GM18861 (cell line): Measurements from ENCODE around the gene C2orf49.
A peak's percentile ranks its signal among the peaks of the same experiment; 100 is the strongest.

Source experiments
- ATAC-seq: cut with Tn5 transposase; IDR thresholded peaks from one replicate; pipeline ENCODE4 v1.9.1; 2021; ENCODE audit not compliant: unreplicated experiment

Gene C2orf49

GRCh38 chr2:105361102-105361889 is 24.0 kb downstream of the C2orf49 start:
- ATAC-seq, result no peak

- no peak for ATAC-seq
Measured at GRCh38 chr2:105362862-105363591, 25.7 kb downstream of the C2orf49 start.

GRCh38 chr2:105364436-105365139 is 27.2 kb downstream of the C2orf49 start:
- ATAC-seq, result no peak

- no peak for ATAC-seq
Measured at GRCh38 chr2:105365206-105365605, 27.9 kb downstream of the C2orf49 start.

GRCh38 chr2:105368759-105369408 is 31.5 kb downstream of the C2orf49 start:
- no peak for ATAC-seq

GRCh38 chr2:105369777-105370690 is 32.7 kb downstream of the C2orf49 start:
- peak; percentile 75 for ATAC-seq

- no peak for ATAC-seq
Measured at GRCh38 chr2:105371156-105371555, 33.8 kb downstream of the C2orf49 start.

GRCh38 chr2:105371810-105372209 is 34.5 kb downstream of the C2orf49 start:
- no peak for ATAC-seq

- no peak for ATAC-seq
Measured at GRCh38 chr2:105373344-105373781, 36.0 kb downstream of the C2orf49 start.

- ATAC-seq, result peak; percentile 80
Measured at GRCh38 chr2:105373895-105374401, 36.6 kb downstream of the C2orf49 start.

GRCh38 chr2:105375001-105375561 is 37.7 kb downstream of the C2orf49 start:
- no peak for ATAC-seq

- no peak for ATAC-seq
Measured at GRCh38 chr2:105376010-105376409, 38.7 kb downstream of the C2orf49 start.

GRCh38 chr2:105376789-105377240 is 39.5 kb downstream of the C2orf49 start:
- ATAC-seq, result no peak

- no peak for ATAC-seq
Measured at GRCh38 chr2:105377871-105378270, 40.5 kb downstream of the C2orf49 start.

- no peak for ATAC-seq
Measured at GRCh38 chr2:105378276-105378840, 41.0 kb downstream of the C2orf49 start.

GRCh38 chr2:105378921-105379383 is 41.6 kb downstream of the C2orf49 start:
- ATAC-seq, result no peak

GRCh38 chr2:105379741-105380186 is 42.4 kb downstream of the C2orf49 start:
- no peak for ATAC-seq

GRCh38 chr2:105380432-105381100 is 43.2 kb downstream of the C2orf49 start:
- ATAC-seq, result no peak
